Osteocyte (in vitro differentiated cells): ENCODE measurements around the gene PRR35. TPM values are rescaled to one million over a fixed set of nuclear protein-coding genes. Genes with fewer than 3 reads are reported as not detected.

ENCODE experiments used
- DNase-seq: peaks from one replicate; pipeline ENCODE4 v3.0.0; 2021; ENCODE audit warnings: mixed read lengths; ENCODE audit not compliant: unreplicated experiment; ENCODE audit errors: extremely low spot score
- H3K27ac Mint-ChIP-seq: one replicate; pipeline ENCODE4 v1.8.0; 2021; ENCODE audit warnings: mild to moderate bottlenecking, mixed read lengths; ENCODE audit not compliant: unreplicated experiment
- H3K27me3 Mint-ChIP-seq: one replicate; pipeline ENCODE4 v1.8.0; 2021; ENCODE audit warnings: mixed read lengths; ENCODE audit not compliant: unreplicated experiment
- H3K36me3 Mint-ChIP-seq: one replicate; pipeline ENCODE4 v1.8.0; 2021; ENCODE audit warnings: mixed read lengths; ENCODE audit not compliant: unreplicated experiment
- H3K4me1 Mint-ChIP-seq: one replicate; pipeline ENCODE4 v1.8.0; 2021; ENCODE audit warnings: mixed read lengths; ENCODE audit not compliant: unreplicated experiment
- H3K4me3 Mint-ChIP-seq: one replicate; pipeline ENCODE4 v1.8.0; 2021; ENCODE audit warnings: mild to moderate bottlenecking, moderate library complexity, mixed read lengths; ENCODE audit not compliant: unreplicated experiment
- H3K9me3 Mint-ChIP-seq: one replicate; pipeline ENCODE4 v1.8.0; 2021; ENCODE audit warnings: mixed read lengths; ENCODE audit not compliant: unreplicated experiment
- CTCF ChIP-seq: fragments of 200-600 bp; sonication (generic); IDR thresholded peaks from 2 replicates; pipeline ENCODE4 v1.5.0; 2021; ENCODE audit warnings: antibody characterized with exemption, mild to moderate bottlenecking, moderate library complexity
- long read RNA-seq: library from polyadenylated mRNA; unstranded; transcript quantifications from one replicate; pipeline ENCODE4 v2.0.0, GENCODE V29; 2021
- total RNA-seq: library from RNA; stranded (reverse); gene quantifications from 2 replicates; pipeline ENCODE4 v1.2.1, GENCODE V29; 2021

Gene PRR35
- not detected in 2 replicates for total RNA-seq
- long read RNA-seq: 0 reads

- TF ChIP-seq CTCF: no peak
- Mint-ChIP-seq H3K9me3 (no peaks in the 10 kb centered on the region), H3K27me3 (peaks cover 2% of the 10 kb centered on the region), H3K27ac (no peak within 1 kb of the TSS), H3K4me3 (peak within 1 kb of the TSS; percentile 45), H3K4me1 (peaks cover 5% of the 10 kb centered on the region), H3K36me3 (no peaks in the 10 kb centered on the region)
- no peak for DNase-seq
Observed at GRCh38 chr16:560204-560700, at the start of gene PRR35. Gene PRR35, plus strand, starts transcription at chr16:560394. Its CDS starts 2,901 bp downstream, at chr16:563295.

GRCh38 chr16:512802-513201, 47.4 kb upstream of the PRR35 start:
- Mint-ChIP-seq H3K27me3 (no peaks in the 10 kb centered on the region), H3K9me3 (no peaks in the 10 kb centered on the region), H3K4me1 (peaks cover 9% of the 10 kb centered on the region), H3K36me3 (peaks cover 21% of the 10 kb centered on the region), H3K4me3 (no peak overlapping the region), H3K27ac (no peak overlapping the region)
- no peak for DNase-seq
- no peak for TF ChIP-seq CTCF

- no peaks in the 10 kb centered on the region for H3K27me3 Mint-ChIP-seq
- peaks cover 6% of the 10 kb centered on the region for H3K4me1 Mint-ChIP-seq
- TF ChIP-seq CTCF: no peak
- no peak overlapping the region for H3K27ac Mint-ChIP-seq
- H3K36me3 Mint-ChIP-seq: peaks cover 18% of the 10 kb centered on the region
- no peak for DNase-seq
- H3K9me3 Mint-ChIP-seq: no peaks in the 10 kb centered on the region
- no peak overlapping the region for H3K4me3 Mint-ChIP-seq
Observed at GRCh38 chr16:513950-514349, 46.2 kb upstream of the PRR35 start.

- Mint-ChIP-seq H3K9me3 (no peaks in the 10 kb centered on the region), H3K4me3 (no peak overlapping the region), H3K27ac (no peak overlapping the region), H3K4me1 (no peaks in the 10 kb centered on the region), H3K27me3 (no peaks in the 10 kb centered on the region), H3K36me3 (peaks cover 17% of the 10 kb centered on the region)
- DNase-seq: no peak
- no peak for TF ChIP-seq CTCF
Observed at GRCh38 chr16:515175-515938, 44.8 kb upstream of the PRR35 start.

- H3K4me1 Mint-ChIP-seq: no peaks in the 10 kb centered on the region
- H3K27ac Mint-ChIP-seq: no peak overlapping the region
- no peaks in the 10 kb centered on the region for H3K27me3 Mint-ChIP-seq
- H3K36me3 Mint-ChIP-seq: peaks cover 20% of the 10 kb centered on the region
- H3K9me3 Mint-ChIP-seq: no peaks in the 10 kb centered on the region
- no peak overlapping the region for H3K4me3 Mint-ChIP-seq
- TF ChIP-seq CTCF: no peak
- no peak for DNase-seq
Observed at GRCh38 chr16:515939-516226, 44.3 kb upstream of the PRR35 start.
